Smooth muscle cell of the coronary artery (primary cell): ENCODE measurements around the gene QRICH2. TPM values are rescaled to one million over a fixed set of nuclear protein-coding genes. Genes with fewer than 3 reads are reported as not detected.

ENCODE experiments used
- total RNA-seq: library from RNA; depleted of rRNA; stranded (reverse); fragments of >200 nt; gene quantifications from 2 replicates; pipeline ENCODE4 v1.2.3, GENCODE V29; 2014; ENCODE audit warnings: low replicate concordance

QRICH2 gene
- total RNA-seq: 2.3 and 6.0 TPM in 2 replicates

GRCh38 chr17:76307966-76308338 lies at the start of gene QRICH2:
TSS of gene QRICH2 (minus strand) at chr17:76308276. CDS start at chr17:76307998, 278 bp downstream.

GRCh38 chr17:76353599-76354316 lies 45.7 kb upstream of the QRICH2 start, which contains the start of gene PRPSAP1:
TSS of gene PRPSAP1 (minus strand) at chr17:76353916. CDS start at chr17:76353703, 213 bp downstream.

GRCh38 chr17:76264755-76265623 lies 43.1 kb downstream of the QRICH2 start, which contains the start of gene UBALD2:
TSS of gene UBALD2 (plus strand) at chr17:76265348. CDS start at chr17:76265506, 158 bp downstream.

GRCh38 chr17:76240461-76241203 lies 67.4 kb downstream of the QRICH2 start, which contains the start of gene RNF157:
TSS of gene RNF157 (minus strand) at chr17:76240493. CDS start at chr17:76240240, 253 bp downstream.

Other genes starting within 250 kb of the QRICH2 start
- gene SRP68, start 235.8 kb downstream of the QRICH2 start, total RNA-seq: 21.1 and 33.0 TPM in 2 replicates
- gene GALR2, start 233.5 kb downstream of the QRICH2 start, total RNA-seq: not detected in 2 replicates
- not detected in 2 replicates for gene ZACN, start 229.1 kb downstream of the QRICH2 start, total RNA-seq
- gene EXOC7, start 204.5 kb downstream of the QRICH2 start, total RNA-seq: 82.0 and 180 TPM in 2 replicates
- not detected in 2 replicates for gene FOXJ1, start 167.0 kb downstream of the QRICH2 start, total RNA-seq
- 2.3 TPM in 1 of 2 replicates, not detected in the other for gene RNF157, start 67.8 kb downstream of the QRICH2 start, total RNA-seq
- 1.6 and 2.6 TPM in 2 replicates for gene UBALD2, start 42.9 kb downstream of the QRICH2 start, total RNA-seq
- gene PRPSAP1, start 45.6 kb upstream of the QRICH2 start, total RNA-seq: 27.8 and 28.0 TPM in 2 replicates
- 23.4 and 80.7 TPM in 2 replicates for gene SPHK1, start 76.3 kb upstream of the QRICH2 start, total RNA-seq
- gene UBE2O, start 144.9 kb upstream of the QRICH2 start, total RNA-seq: 15.7 and 39.7 TPM in 2 replicates
- gene AANAT, start 159.3 kb upstream of the QRICH2 start, total RNA-seq: not detected in 2 replicates
- 1.2 and 5.9 TPM in 2 replicates for gene RHBDF2, start 193.1 kb upstream of the QRICH2 start, total RNA-seq
- gene CYGB, start 229.4 kb upstream of the QRICH2 start, total RNA-seq: 3.8 and 20.4 TPM in 2 replicates
- 0.60 and 1.6 TPM in 2 replicates for gene PRCD, start 231.8 kb upstream of the QRICH2 start, total RNA-seq